Right lobe of liver (tissue), 4 donors: ENCODE measurements around the gene ZBTB16.

Source experiments
- CTCF ChIP-seq, 4 donors: fragments of 200-600 bp in 3 of 4; fragments of 450-650 bp in 1 of 4; IDR thresholded peaks; one replicate each; pipeline versions ENCODE4 v1.5.1 to v1.8.0; 2016 to 2022; ENCODE audit warnings: antibody characterized with exemption in 4 of 4, mild to moderate bottlenecking in 2 of 4
- POLR2A ChIP-seq: fragments of 450-650 bp; IDR thresholded peaks from one replicate; pipeline ENCODE4 v1.6.1; 2017; ENCODE audit warnings: antibody characterized with exemption, mild to moderate bottlenecking
- donor health status: DM: no; HTN: no; CAD: no.
- donor health status: DM: no; HTN: no; CAD: no.
- donor health status: DM: no; HTN: yes; CAD: no.

DNA sequence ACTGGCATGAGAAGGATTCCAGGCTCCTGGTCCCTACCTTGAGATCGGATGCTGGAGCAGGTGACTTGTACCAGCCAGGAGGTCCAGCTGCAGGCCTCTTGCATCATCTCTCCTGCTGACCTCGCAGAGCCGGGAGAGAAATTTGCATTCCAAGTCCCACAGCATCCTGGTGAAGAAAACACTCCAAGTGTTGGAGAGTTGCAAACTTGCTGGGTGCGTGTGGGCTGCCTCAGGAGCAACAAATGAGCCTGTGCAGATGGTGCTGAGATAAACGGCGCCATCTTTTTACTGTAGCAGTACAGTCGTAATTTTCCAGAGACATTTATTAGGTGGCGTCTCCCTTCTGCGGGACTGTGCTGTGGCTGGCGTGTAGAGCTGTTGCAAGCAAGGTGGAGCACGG is 32.1 kb upstream of the ZBTB16 start:
- TF ChIP-seq CTCF (IDR thresholded peaks at IDR 0.05) (no peak), POLR2A (no peak)
